HepG2 (cell line): ENCODE data around the gene JSRP1. TPM values are rescaled to one million over a fixed set of nuclear protein-coding genes. Genes with fewer than 3 reads are reported as not detected.

ENCODE experiments used
- CBX1 ChIP-seq: IDR thresholded peaks from one replicate; pipeline ENCODE4 v1.6.1; 2016; ENCODE audit warnings: antibody characterized with exemption, low read depth
- DZIP1 ChIP-seq: sonication (generic); formaldehyde crosslinking; IDR thresholded peaks from 2 replicates; pipeline ENCODE4 v1.5.0; 2020; ENCODE audit warnings: mild to moderate bottlenecking, missing genetic modification reagents
- FOXC1 ChIP-seq: sonication (generic); formaldehyde crosslinking; IDR thresholded peaks from 2 replicates; pipeline ENCODE4 v1.8.0; 2022; ENCODE audit warnings: mild to moderate bottlenecking, missing genetic modification reagents, borderline replicate concordance
- KLF12 ChIP-seq: sonication (generic); formaldehyde crosslinking; IDR thresholded peaks from 2 replicates; pipeline ENCODE4 v1.4.0; 2020; ENCODE audit warnings: missing genetic modification reagents, borderline replicate concordance
- MAZ ChIP-seq, 2 experiments: sonication (generic) in 1 of 2; formaldehyde crosslinking in 1 of 2; IDR thresholded peaks; 2 replicates each; pipeline versions ENCODE4 v1.5.0 to v1.6.1; 2012 to 2020; ENCODE audit warnings: low read depth in 2 of 2, mild to moderate bottlenecking in 2 of 2, borderline replicate concordance in 1 of 2, improper control_type of control experiment in 1 of 2, low read length in 1 of 2, missing genetic modification reagents in 1 of 2, moderate library complexity in 1 of 2
- MXD4 ChIP-seq: IDR thresholded peaks from 2 replicates; pipeline ENCODE4 v1.6.1; 2016; ENCODE audit warnings: mild to moderate bottlenecking, missing biosample characterization, missing genetic modification reagents
- NCOA1 ChIP-seq: sonication (generic); formaldehyde crosslinking; IDR thresholded peaks from 2 replicates; pipeline ENCODE4 v1.9.0; 2021; ENCODE audit warnings: missing genetic modification reagents
- REL ChIP-seq: sonication (generic); formaldehyde crosslinking; conservative IDR thresholded peaks from 2 replicates; pipeline ENCODE4 v1.8.0; 2022; ENCODE audit warnings: mild to moderate bottlenecking, missing genetic modification reagents, moderate library complexity
- SATB2 ChIP-seq: sonication (generic); formaldehyde crosslinking; IDR thresholded peaks from 2 replicates; pipeline ENCODE4 v1.5.0; 2020; ENCODE audit warnings: missing genetic modification reagents
- SETDB1 ChIP-seq: sonication (generic); formaldehyde crosslinking; IDR thresholded peaks from 2 replicates; pipeline ENCODE4 v1.5.1; 2020; ENCODE audit warnings: missing genetic modification reagents, mild to moderate bottlenecking, borderline replicate concordance
- SOX6 ChIP-seq, 2 experiments: fragments of 450-650 bp in 1 of 2; sonication (generic) in 1 of 2; formaldehyde crosslinking in 1 of 2; IDR thresholded peaks; 2 replicates each; pipeline versions ENCODE4 v1.4.0 to v1.6.1; 2017 to 2020; ENCODE audit warnings: antibody characterized with exemption in 1 of 2, mild to moderate bottlenecking in 1 of 2, missing genetic modification reagents in 1 of 2
- ZFP37 ChIP-seq: sonication (generic); formaldehyde crosslinking; IDR thresholded peaks from 2 replicates; pipeline ENCODE4 v1.4.0; 2020; ENCODE audit warnings: missing genetic modification reagents, borderline replicate concordance
- ZFP91 ChIP-seq: sonication (generic); formaldehyde crosslinking; IDR thresholded peaks from 2 replicates; pipeline ENCODE4 v1.9.0; 2022; ENCODE audit warnings: missing genetic modification reagents, mild to moderate bottlenecking, borderline replicate concordance
- ZNF253 ChIP-seq: sonication (generic); formaldehyde crosslinking; IDR thresholded peaks from 2 replicates; pipeline ENCODE4 v1.8.0; 2022; ENCODE audit warnings: mild to moderate bottlenecking, missing genetic modification reagents, borderline replicate concordance
- ZNF549 ChIP-seq: sonication (generic); formaldehyde crosslinking; IDR thresholded peaks from 2 replicates; pipeline ENCODE4 v1.5.0; 2020; ENCODE audit warnings: missing genetic modification reagents
- ZNF672 ChIP-seq: sonication (generic); formaldehyde crosslinking; IDR thresholded peaks from 2 replicates; pipeline ENCODE4 v1.8.1; 2022; ENCODE audit warnings: missing genetic modification reagents
- ZNF678 ChIP-seq: sonication (generic); formaldehyde crosslinking; IDR thresholded peaks from 2 replicates; pipeline ENCODE4 v1.4.0; 2020; ENCODE audit warnings: mild to moderate bottlenecking, missing genetic modification reagents
- ZNF747 ChIP-seq: sonication (generic); formaldehyde crosslinking; IDR thresholded peaks from 2 replicates; pipeline ENCODE4 v1.8.1; 2023; ENCODE audit warnings: missing genetic modification reagents, mild to moderate bottlenecking, borderline replicate concordance
- polyA plus RNA-seq, 8 experiments: library from polyadenylated mRNA; depleted of rRNA in 3 of 8; stranded (reverse) in 7 of 8; unstranded in 1 of 8; fragments of >200 nt; fragmentation: Illumina TruSeq in 4 of 8; extraction: Trizol in 4 of 8; gene quantifications; 2 replicates each; pipeline versions ENCODE4 v1.2.1 to v1.2.3, GENCODE V29; 2011 to 2016; ENCODE audit warnings: low read depth in 4 of 8, missing spikeins in 1 of 8, mixed read lengths in 1 of 8; ENCODE audit not compliant: insufficient read depth in 1 of 8
- total RNA-seq, 5 experiments: library from RNA; depleted of rRNA; stranded (reverse); fragments of >200 nt; fragmentation: Illumina TruSeq; extraction: Trizol; gene quantifications; 2 replicates each; pipeline ENCODE4 v1.2.3, GENCODE V29; 2016; ENCODE audit warnings: low read depth in 1 of 5
- TF ChIP-seq, protein P1 (sequence below): fragments of 450-650 bp; IDR thresholded peaks from 2 replicates; pipeline ENCODE4 v1.6.1; 2016
- TF ChIP-seq, protein P2 (sequence below): sonication (generic); formaldehyde crosslinking; IDR thresholded peaks from 2 replicates; pipeline ENCODE4 v1.4.0; 2020; ENCODE audit warnings: missing genetic modification reagents; ENCODE audit errors: not compliant biosample characterization

JSRP1 gene
- total and polyA plus RNA-seq, 2 of the 13 experiments (the other 11 are each of a cell fraction or from before 2014, with no cell fraction given): 0.16 to 0.38 TPM

GRCh38 chr19:2212861-2213711 lies 43.1 kb downstream of the JSRP1 start (continued):
- no peak for TF ChIP-seq DZIP1 (CRISPR knock-in tag)
- TF ChIP-seq MXD4: peak; percentile 95
- peak; percentile 90 for TF ChIP-seq FOXC1 (CRISPR knock-in tag)
- peak; percentile 39; the same call in 1 of the 2 replicates for TF ChIP-seq REL
- peak; percentile 91; the same call in 1 of the 2 replicates for TF ChIP-seq ZNF253 (CRISPR knock-in tag)
- TF ChIP-seq SOX6 (IDR thresholded peaks at IDR 0.05): no peak
- TF ChIP-seq SOX6 (CRISPR knock-in tag; IDR thresholded peaks at IDR 0.05): peak; percentile 40
- peak; percentile 88; the same call in 1 of the 2 replicates for TF ChIP-seq KLF12 (CRISPR knock-in tag)
- 0 out of 2 replicates have a peak, but pooled peaks have one; percentile 39 for TF ChIP-seq NCOA1 (CRISPR knock-in tag)
- TF ChIP-seq ZFP37 (CRISPR knock-in tag): peak; percentile 98
- TF ChIP-seq, protein P1, sequence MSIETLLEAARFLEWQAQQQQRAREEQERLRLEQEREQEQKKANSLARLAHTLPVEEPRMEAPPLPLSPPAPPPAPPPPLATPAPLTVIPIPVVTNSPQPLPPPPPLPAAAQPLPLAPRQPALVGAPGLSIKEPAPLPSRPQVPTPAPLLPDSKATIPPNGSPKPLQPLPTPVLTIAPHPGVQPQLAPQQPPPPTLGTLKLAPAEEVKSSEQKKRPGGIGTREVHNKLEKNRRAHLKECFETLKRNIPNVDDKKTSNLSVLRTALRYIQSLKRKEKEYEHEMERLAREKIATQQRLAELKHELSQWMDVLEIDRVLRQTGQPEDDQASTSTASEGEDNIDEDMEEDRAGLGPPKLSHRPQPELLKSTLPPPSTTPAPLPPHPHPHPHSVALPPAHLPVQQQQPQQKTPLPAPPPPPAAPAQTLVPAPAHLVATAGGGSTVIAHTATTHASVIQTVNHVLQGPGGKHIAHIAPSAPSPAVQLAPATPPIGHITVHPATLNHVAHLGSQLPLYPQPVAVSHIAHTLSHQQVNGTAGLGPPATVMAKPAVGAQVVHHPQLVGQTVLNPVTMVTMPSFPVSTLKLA: peak; percentile 46
- peak; percentile 8; the same call in 1 of the 2 replicates for TF ChIP-seq MAZ (IDR thresholded peaks at IDR 0.05; ENCODE audit: borderline replicate concordance, low read depth, low read length)
- TF ChIP-seq MAZ (CRISPR knock-in tag; IDR thresholded peaks at IDR 0.05; ENCODE audit: low read depth): 0 out of 2 replicates have a peak, but pooled peaks have one; percentile 24
- no peak for TF ChIP-seq ZNF549 (CRISPR knock-in tag)
- peak; percentile 66; the same call in 1 of the 2 replicates for TF ChIP-seq ZNF747 (CRISPR knock-in tag)
- no peak for TF ChIP-seq CBX1
- no peak for TF ChIP-seq ZNF672 (CRISPR knock-in tag)
- TF ChIP-seq, protein P2, sequence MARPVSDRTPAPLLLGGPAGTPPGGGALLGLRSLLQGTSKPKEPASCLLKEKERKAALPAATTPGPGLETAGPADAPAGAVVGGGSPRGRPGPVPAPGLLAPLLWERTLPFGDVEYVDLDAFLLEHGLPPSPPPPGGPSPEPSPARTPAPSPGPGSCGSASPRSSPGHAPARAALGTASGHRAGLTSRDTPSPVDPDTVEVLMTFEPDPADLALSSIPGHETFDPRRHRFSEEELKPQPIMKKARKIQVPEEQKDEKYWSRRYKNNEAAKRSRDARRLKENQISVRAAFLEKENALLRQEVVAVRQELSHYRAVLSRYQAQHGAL (CRISPR knock-in tag): peak; percentile 70
- TF ChIP-seq SETDB1 (CRISPR knock-in tag): no peak
- peak; percentile 93 for TF ChIP-seq SATB2
- peak; percentile 83; the same call in 1 of the 2 replicates for TF ChIP-seq ZNF678
- peak; percentile 73 for TF ChIP-seq ZFP91 (CRISPR knock-in tag)
